Epidermal melanocyte (primary cell): Measurements from ENCODE around the gene GRHPR.
A peak's percentile ranks its signal among the peaks of the same experiment; 100 is the strongest.
"Not testable (repeated sequence)": the region's sequence is repeated elsewhere in the genome, so short reads cannot be mapped to it uniquely, and the experiment has no call there.

Source experiments
- DNase-seq: peaks from one replicate; pipeline ENCODE4 v3.0.0; 2011; ENCODE audit warnings: low spot score; ENCODE audit not compliant: insufficient read length

Gene GRHPR

GRCh38 chr9:37476930-37477329, 54.4 kb downstream of the GRHPR start:
- DNase-seq = no peak

GRCh38 chr9:37477443-37477842, 54.9 kb downstream of the GRHPR start:
- DNase-seq = not testable (repeated sequence)

- not testable (repeated sequence) for DNase-seq
Measured at GRCh38 chr9:37477987-37478619, 55.6 kb downstream of the GRHPR start.

- DNase-seq = no peak
Measured at GRCh38 chr9:37480759-37481158, 58.3 kb downstream of the GRHPR start.

- DNase-seq = peak; percentile 89
Measured at GRCh38 chr9:37485389-37486255, 63.1 kb downstream of the GRHPR start, which contains the start of gene POLR1E. Gene POLR1E, plus strand, starts transcription at chr9:37485948. Its CDS starts 100 bp downstream, at chr9:37486048.

- no peak for DNase-seq
Measured at GRCh38 chr9:37486256-37486615, 63.7 kb downstream of the GRHPR start.
